Stimulated activated naive CD8-positive, alpha-beta T cell treated with anti-CD3 and anti-CD28 coated beads, Interleukin-15, amount 100 ng/mL, for 72 hours (primary cell): ENCODE data around the gene RIMS1.
"Not testable (repeated sequence)": the region's sequence is repeated elsewhere in the genome, so short reads cannot be mapped to it uniquely, and the experiment has no call there.

Experiments used
- ATAC-seq: fragments of 150-1000 bp; cut with Tn5 transposase; 2 replicates; pipeline ENCODE4 v1.10.0; 2021; ENCODE audit warnings: mild to moderate bottlenecking, moderate library complexity
- DNase-seq, 2 donors: peaks; one replicate each; pipeline ENCODE4 v3.0.0; 2021 to 2022
- H3K27ac Mint-ChIP-seq, 2 donors: one replicate each; pipeline ENCODE4 v1.8.0; 2022; ENCODE audit warnings: mild to moderate bottlenecking in 2 of 2, mixed read lengths in 2 of 2, moderate library complexity in 2 of 2
- H3K27me3 Mint-ChIP-seq: one replicate; pipeline ENCODE4 v1.8.0; 2022; ENCODE audit warnings: mixed read lengths
- H3K4me1 Mint-ChIP-seq: one replicate; pipeline ENCODE4 v1.8.0; 2022; ENCODE audit warnings: mild to moderate bottlenecking, mixed read lengths
- H3K4me3 Mint-ChIP-seq, 2 donors: one replicate each; pipeline ENCODE4 v1.8.0; 2022; ENCODE audit warnings: mild to moderate bottlenecking in 2 of 2, mixed read lengths in 2 of 2, moderate library complexity in 1 of 2
- H3K9me3 Mint-ChIP-seq, 2 donors: one replicate each; pipeline ENCODE4 v1.8.0; 2022; ENCODE audit warnings: mixed read lengths in 2 of 2

RIMS1 gene

DNA sequence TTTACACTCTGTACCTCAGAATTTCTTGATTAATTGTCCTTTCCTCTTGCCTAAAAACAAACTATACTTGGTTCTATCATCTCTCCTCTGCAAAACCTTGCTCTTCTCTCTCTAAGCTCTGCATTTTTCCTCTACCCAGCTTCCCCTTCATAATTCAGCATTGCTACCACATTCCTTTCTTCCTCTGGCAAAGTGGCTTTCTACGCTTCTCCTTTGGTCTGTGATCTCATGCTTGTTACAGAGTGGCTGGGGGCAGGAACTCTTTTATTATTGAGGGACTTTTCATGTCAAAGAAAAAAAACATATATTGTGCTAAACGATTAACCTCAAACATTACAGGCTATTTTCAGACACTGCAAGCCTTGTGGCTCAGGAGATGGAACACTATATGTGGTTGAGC is 402.2 kb downstream of the RIMS1 start:
- no peak overlapping the region for H3K27ac Mint-ChIP-seq
- no peak for DNase-seq
- no peaks in the 10 kb centered on the region for H3K4me1 Mint-ChIP-seq
- no peak overlapping the region for H3K4me3 Mint-ChIP-seq
- no peaks in the 10 kb centered on the region for H3K27me3 Mint-ChIP-seq
- no peaks in the 10 kb centered on the region for H3K9me3 Mint-ChIP-seq
- ATAC-seq = no peak

- Mint-ChIP-seq H3K4me3 (no peak overlapping the region), H3K9me3 (no peaks in the 10 kb centered on the region), H3K4me1 (no peaks in the 10 kb centered on the region), H3K27ac (no peak overlapping the region), H3K27me3 (no peaks in the 10 kb centered on the region)
- ATAC-seq (no peak), DNase-seq (no peak)
Observed at GRCh38 chr6:72290620-72291019, 404.3 kb downstream of the RIMS1 start.

- Mint-ChIP-seq H3K27ac (no peak overlapping the region), H3K27me3 (no peaks in the 10 kb centered on the region), H3K4me1 (no peaks in the 10 kb centered on the region), H3K9me3 (no peaks in the 10 kb centered on the region), H3K4me3 (no peak overlapping the region)
- DNase-seq (no peak), ATAC-seq (no peak)
Observed at GRCh38 chr6:72296375-72296774, 410.0 kb downstream of the RIMS1 start.

GRCh38 chr6:72305971-72306370 is 419.6 kb downstream of the RIMS1 start:
- Mint-ChIP-seq H3K27ac (no peak overlapping the region), H3K9me3 (no peaks in the 10 kb centered on the region), H3K4me3 (no peak overlapping the region), H3K27me3 (no peaks in the 10 kb centered on the region), H3K4me1 (no peaks in the 10 kb centered on the region)
- no peak for DNase-seq
- ATAC-seq = no peak

DNA sequence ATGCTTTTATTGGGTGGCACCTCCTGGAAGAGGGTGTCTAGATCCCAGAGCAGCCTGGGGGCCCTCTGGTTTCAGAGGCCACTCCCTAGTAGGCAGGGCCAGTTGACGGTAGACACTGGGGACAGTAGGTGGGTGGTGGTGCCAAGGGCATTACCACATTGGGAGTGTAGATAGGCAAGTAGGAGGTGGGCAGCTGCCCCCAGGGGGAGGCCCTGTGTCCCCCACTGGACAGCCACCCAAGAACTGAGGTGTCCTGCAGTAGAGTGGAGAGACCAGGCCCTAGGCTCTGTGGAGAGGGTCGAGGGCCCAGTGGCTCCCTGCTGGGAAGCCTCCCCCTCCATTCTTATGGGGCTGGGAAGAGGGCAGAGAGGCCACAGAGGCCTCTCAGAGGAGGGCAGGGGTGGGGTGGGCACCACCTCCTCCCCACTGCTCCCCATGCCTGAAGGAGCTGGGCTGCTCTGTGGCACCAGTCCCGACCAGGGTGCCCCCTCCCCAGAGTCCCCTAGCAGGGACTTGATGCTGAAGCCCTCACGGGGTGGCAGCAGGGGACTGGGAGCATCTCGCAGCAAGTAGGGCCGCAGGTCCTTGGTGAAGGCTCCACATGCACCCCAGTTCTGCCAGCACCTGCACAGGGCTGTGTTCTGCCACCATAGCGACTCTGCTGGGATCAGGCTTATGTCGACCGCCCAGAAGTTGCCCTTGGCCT is 430.5 kb downstream of the RIMS1 start:
- H3K4me3 Mint-ChIP-seq = no peak overlapping the region
- H3K4me1 Mint-ChIP-seq = no peaks in the 10 kb centered on the region
- no peaks in the 10 kb centered on the region for H3K9me3 Mint-ChIP-seq
- no peaks in the 10 kb centered on the region for H3K27me3 Mint-ChIP-seq
- ATAC-seq (peak; percentile 49), DNase-seq (no peak)
- H3K27ac Mint-ChIP-seq = no peak overlapping the region

DNA sequence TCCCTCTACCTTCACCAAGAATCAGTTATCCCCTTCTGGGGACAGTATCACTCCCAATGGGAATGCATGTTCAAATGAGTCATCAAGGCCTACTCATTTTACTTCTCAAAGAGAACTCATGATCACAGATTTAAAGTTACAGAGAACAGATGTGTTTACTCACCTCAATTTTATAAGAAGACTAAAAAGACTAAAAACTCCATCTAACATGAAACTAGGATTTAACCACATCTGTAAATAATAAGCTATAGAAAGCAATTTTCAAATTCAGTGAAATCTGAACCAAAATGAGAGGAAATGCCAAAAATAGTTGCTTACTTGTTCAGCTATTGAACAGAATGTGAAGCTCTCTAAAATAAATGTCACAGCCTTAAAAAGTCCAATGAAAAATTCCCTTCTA is 435.4 kb downstream of the RIMS1 start:
- Mint-ChIP-seq H3K4me3 (no peak overlapping the region), H3K4me1 (no peaks in the 10 kb centered on the region), H3K9me3 (no peaks in the 10 kb centered on the region), H3K27me3 (no peaks in the 10 kb centered on the region), H3K27ac (no peak overlapping the region)
- DNase-seq (no peak), ATAC-seq (no peak)

DNA sequence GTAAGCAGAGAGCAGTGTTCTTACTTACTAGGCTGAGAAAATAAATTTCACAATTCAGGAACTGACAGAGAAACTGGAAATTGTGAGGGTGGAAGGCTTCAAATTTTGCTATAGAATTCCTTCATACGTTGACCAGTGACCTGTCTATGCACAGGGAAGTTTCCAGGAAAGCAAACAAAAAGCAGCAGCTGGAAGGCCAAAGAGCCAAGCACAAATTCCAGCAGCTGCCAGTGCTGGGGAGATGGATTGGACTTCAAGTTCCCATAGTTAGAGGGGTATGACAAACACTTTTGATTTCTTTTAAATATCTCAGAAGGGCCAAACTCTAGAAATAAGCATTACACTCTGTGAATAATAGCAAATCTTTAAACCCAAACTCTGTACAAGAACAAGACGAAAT is 436.4 kb downstream of the RIMS1 start:
- H3K27me3 Mint-ChIP-seq = no peaks in the 10 kb centered on the region
- DNase-seq (no peak), ATAC-seq (no peak)

DNA sequence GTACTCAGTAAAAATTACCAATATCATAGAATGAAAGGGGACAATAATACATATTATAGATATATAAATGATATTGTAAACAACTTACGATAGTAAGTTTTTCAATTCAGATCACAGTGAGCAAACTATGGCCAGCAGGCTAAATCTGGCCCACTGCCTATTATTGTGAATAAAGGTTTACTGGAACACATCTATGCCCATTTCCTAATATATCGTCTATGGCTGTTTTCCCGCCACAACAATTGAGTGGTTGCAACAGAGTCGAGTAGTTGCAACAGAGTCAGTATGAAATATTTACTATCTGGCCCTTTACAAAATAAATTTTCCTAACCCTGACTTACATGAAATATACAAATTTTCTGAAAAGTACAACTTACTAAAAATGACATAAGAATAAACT is 438.2 kb downstream of the RIMS1 start:
- no peaks in the 10 kb centered on the region for H3K9me3 Mint-ChIP-seq
- DNase-seq (no peak), ATAC-seq (no peak)
- no peaks in the 10 kb centered on the region for H3K4me1 Mint-ChIP-seq
- no peak overlapping the region for H3K4me3 Mint-ChIP-seq
- no peaks in the 10 kb centered on the region for H3K27me3 Mint-ChIP-seq
- H3K27ac Mint-ChIP-seq = no peak overlapping the region

More for the DNA sequence above, 436.4 kb downstream of the RIMS1 start:
- no peak overlapping the region for H3K4me3 Mint-ChIP-seq
- H3K27ac Mint-ChIP-seq = no peak overlapping the region
- H3K9me3 Mint-ChIP-seq = no peaks in the 10 kb centered on the region
- H3K4me1 Mint-ChIP-seq = no peaks in the 10 kb centered on the region

- no peak overlapping the region for H3K4me3 Mint-ChIP-seq
- DNase-seq = no peak
- no peaks in the 10 kb centered on the region for H3K4me1 Mint-ChIP-seq
- no peaks in the 10 kb centered on the region for H3K9me3 Mint-ChIP-seq
- no peak overlapping the region for H3K27ac Mint-ChIP-seq
- ATAC-seq = no peak
- no peaks in the 10 kb centered on the region for H3K27me3 Mint-ChIP-seq
Observed at GRCh38 chr6:72328775-72329174, 442.4 kb downstream of the RIMS1 start.

DNA sequence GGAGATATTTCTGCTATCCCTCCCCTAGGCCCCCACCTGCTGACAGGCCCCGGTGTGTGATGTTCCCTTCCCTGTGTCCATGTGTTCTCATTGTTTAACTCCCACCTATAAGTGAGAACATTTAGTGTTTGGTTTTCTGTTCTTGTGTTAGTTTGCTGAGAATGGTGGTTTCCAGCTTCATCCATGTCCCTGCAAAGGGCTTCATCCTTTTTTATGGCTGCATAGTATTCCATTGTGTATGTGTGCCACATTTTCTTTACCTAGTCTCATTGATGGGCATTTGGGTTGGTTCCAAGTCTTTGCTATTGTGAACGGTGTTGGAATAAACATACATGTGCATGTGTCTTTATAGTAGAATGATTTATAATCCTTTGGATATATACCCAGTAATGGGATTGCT is 448.9 kb downstream of the RIMS1 start:
- not testable (repeated sequence) for H3K4me1 Mint-ChIP-seq, ATAC-seq, H3K27me3 Mint-ChIP-seq, DNase-seq, H3K27ac Mint-ChIP-seq, H3K4me3 Mint-ChIP-seq
- peaks cover 11 to 12% of the 10 kb centered on the region in 2 donors for H3K9me3 Mint-ChIP-seq

- no peaks in the 10 kb centered on the region for H3K9me3 Mint-ChIP-seq
- no peak overlapping the region for H3K27ac Mint-ChIP-seq
- no peak overlapping the region for H3K4me3 Mint-ChIP-seq
- no peaks in the 10 kb centered on the region for H3K27me3 Mint-ChIP-seq
- no peaks in the 10 kb centered on the region for H3K4me1 Mint-ChIP-seq
- ATAC-seq (no peak), DNase-seq (no peak)
Observed at GRCh38 chr6:72348926-72349325, 462.6 kb downstream of the RIMS1 start.

DNA sequence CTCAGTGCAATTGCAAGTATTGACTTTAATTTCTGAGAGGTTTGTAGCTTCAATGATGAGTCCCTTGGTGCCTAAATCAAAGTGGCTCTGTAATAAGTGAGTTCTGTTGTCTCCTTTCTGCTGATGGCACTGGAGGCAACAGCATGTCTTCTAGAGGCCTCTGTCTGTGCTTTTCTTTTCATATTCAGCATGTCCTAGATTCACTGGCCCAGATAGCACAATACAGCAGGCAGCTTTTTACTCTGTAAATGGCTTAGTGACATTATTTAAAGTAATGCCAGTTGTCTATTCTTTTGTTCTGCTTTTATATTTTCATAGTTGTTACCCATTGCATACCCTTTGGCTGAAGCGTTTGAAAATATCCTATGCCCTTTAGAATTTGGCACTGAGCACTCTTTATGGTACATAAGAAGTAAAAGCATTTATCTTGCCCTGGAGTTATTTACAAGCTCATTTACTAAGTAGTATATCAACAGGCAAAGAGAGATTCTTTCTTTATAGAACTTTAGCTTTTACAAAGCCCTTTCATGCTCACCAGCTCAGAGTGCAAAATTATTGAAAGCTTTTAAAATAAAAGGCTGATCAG is 464.0 kb downstream of the RIMS1 start:
- Mint-ChIP-seq H3K9me3 (no peaks in the 10 kb centered on the region), H3K4me3 (no peak overlapping the region), H3K4me1 (no peaks in the 10 kb centered on the region), H3K27me3 (no peaks in the 10 kb centered on the region), H3K27ac (no peak overlapping the region)
- no peak for ATAC-seq
- no peak for DNase-seq

DNA sequence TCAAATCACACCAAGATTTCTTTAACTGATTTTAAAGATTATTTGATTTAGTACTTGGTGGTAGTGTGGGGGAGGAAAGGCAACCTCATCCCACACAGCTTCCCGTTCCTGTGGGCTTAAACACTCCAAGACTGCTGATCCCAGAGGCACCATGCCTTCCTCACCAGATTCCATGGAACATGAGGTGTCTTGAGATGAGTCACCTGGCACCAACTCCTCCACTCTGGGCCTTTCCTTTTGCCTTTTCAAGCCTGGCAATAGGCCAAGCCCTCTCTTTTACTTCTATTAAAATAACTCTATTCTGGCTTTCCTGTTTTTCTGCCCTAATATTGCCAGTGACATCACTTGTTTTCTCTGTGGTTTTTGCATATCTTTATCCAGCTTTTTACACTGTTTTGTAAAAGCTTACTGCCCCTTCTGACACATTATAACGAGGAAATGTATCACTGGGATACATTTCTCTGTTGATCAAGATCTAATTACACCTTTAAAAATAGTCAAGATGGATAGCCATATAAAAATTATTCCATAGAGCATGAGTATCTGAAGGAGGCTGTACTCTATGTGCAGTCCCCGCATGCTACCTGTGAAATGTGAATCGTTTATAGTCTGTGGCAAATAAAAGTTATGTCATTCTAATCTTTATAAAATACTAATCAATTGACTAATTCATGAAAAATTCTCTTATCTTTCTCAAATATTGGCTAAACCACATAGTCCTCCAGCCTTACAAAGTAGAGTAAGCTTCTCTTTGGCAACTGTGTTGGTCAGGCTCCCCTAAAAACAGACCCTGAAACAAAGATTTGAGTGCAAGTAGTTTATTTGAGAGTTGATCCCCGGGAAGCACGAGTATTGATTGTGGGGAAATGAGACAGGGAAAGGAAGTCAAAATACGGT is 477.7 kb downstream of the RIMS1 start:
- no peak for DNase-seq
- Mint-ChIP-seq H3K27ac (no peak overlapping the region), H3K4me1 (no peaks in the 10 kb centered on the region), H3K9me3 (no peaks in the 10 kb centered on the region), H3K27me3 (peaks cover 7% of the 10 kb centered on the region), H3K4me3 (no peak overlapping the region)
- no peak for ATAC-seq

- Mint-ChIP-seq H3K27ac (no peak overlapping the region), H3K9me3 (no peaks in the 10 kb centered on the region), H3K4me1 (no peaks in the 10 kb centered on the region), H3K4me3 (no peak overlapping the region), H3K27me3 (peaks cover 7% of the 10 kb centered on the region)
- no peak for DNase-seq
- ATAC-seq = no peak
Observed at GRCh38 chr6:72365773-72366172, 479.4 kb downstream of the RIMS1 start.

GRCh38 chr6:72367439-72367838 is 481.1 kb downstream of the RIMS1 start:
- Mint-ChIP-seq H3K27ac (no peak overlapping the region), H3K4me3 (no peak overlapping the region), H3K4me1 (no peaks in the 10 kb centered on the region), H3K9me3 (no peaks in the 10 kb centered on the region), H3K27me3 (peaks cover 7% of the 10 kb centered on the region)
- DNase-seq (no peak), ATAC-seq (no peak)

DNA sequence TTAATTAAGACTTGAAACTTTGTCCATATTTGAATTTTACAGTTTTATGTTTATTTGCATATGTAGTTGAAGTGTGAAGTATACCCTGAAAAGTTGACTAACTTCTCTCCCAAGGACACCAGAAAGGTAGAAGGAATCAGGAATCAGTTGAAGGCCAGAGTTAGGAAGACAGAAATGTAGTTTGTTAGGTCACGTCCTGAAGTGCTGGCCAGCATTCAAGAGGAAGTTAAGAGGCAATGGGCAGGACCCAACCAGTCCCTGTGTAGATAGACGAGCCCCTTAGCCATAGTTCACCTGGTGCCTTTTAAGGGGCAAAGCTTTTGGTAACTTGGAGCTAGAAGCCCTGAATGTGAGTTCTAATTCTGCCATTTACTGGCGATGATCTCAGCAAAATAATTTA is 485.1 kb downstream of the RIMS1 start:
- no peak overlapping the region for H3K27ac Mint-ChIP-seq
- no peak for ATAC-seq
- no peak overlapping the region for H3K4me3 Mint-ChIP-seq
- no peaks in the 10 kb centered on the region for H3K4me1 Mint-ChIP-seq
- H3K27me3 Mint-ChIP-seq = peaks cover 3% of the 10 kb centered on the region
- no peak for DNase-seq
- no peaks in the 10 kb centered on the region for H3K9me3 Mint-ChIP-seq
